ENCODE data around the gene JPH2. TPM values are rescaled to one million over a fixed set of nuclear protein-coding genes. Genes with fewer than 3 reads are reported as not detected.

The JPH2 gene
- total RNA-seq, 1 experiment from 2014 or later = 0.81 TPM

- Mint-ChIP-seq H3K27me3 (ENCODE audit: low read depth) (no peaks in the 10 kb centered on the region), H3K9me3 (no peaks in the 10 kb centered on the region), H3K36me3 (no peaks in the 10 kb centered on the region), H3K4me3 (no peak overlapping the region), H3K27ac (no peak overlapping the region), H3K4me1 (no peaks in the 10 kb centered on the region)
- TF ChIP-seq FOXK1 (CRISPR knock-in tag; IDR thresholded peaks at IDR 0.05) = no peak
- no peak for TF ChIP-seq RELA (CRISPR knock-in tag; IDR thresholded peaks at IDR 0.05; ENCODE audit: borderline replicate concordance)
- no peak for ATAC-seq
- CTCF ChIA-PET = interaction anchor here (1.0 to 1.9 kb wide), 3 partner anchors 16 to 70 kb away, joined by 4 to 7 read pairs (median 4); no protein-coding TSS in a partner anchor
- no peak for DNase-seq (ENCODE audit: low spot score)
- POLR2A ChIA-PET = interaction anchor here (1.1 kb wide), 1 partner anchor 17 kb away, joined by 3 read pairs; no protein-coding TSS in a partner anchor
These were observed 33.3 kb downstream of the JPH2 start for GRCh38 chr20:44153636-44154043.

DNA sequence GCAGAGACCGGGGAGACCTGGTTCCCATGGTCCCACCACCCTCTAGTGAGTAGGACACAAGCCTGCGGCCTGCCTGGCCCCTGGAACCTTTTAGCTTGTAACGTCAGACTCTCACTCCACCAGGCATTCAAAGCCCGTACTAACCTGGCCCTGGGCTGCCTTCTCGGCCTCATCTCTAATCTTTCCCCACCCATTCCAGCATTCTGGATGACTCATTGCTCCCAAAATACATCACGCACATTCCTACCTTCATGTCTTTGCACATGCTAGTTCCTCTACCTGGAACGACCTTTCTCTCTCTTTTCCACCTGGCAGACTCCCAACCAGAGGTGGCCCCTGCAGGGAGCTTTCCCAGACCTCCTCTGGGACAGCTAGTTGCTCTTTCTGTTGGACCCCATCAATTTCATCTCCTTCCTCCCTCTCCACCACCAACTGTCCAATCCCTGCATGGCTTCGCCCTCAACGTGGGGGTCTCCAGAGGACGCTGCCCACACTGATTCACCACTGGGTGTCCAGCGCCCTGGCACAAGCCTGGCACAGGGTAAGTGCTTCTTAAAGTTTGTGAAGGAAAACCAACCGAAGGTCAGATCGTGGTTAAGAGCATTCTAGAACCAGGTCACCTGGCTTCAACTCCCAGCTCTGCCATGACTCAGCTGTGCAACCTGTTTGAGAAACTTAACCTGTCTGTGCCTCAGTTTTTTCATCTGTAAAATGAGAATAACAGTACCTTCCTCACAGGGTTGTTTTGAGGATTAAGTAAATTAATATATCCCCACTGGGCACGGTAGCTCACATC lies 35.2 kb downstream of the JPH2 start:
- Mint-ChIP-seq H3K9me3 (no peaks in the 10 kb centered on the region), H3K27ac (no peak overlapping the region), H3K27me3 (ENCODE audit: low read depth) (no peaks in the 10 kb centered on the region), H3K4me1 (no peaks in the 10 kb centered on the region), H3K4me3 (no peak overlapping the region), H3K36me3 (no peaks in the 10 kb centered on the region)
- CTCF ChIA-PET = interaction anchor here (0.8 kb wide), 1 partner anchor 13 kb away, joined by 3 read pairs; no protein-coding TSS in a partner anchor
- ATAC-seq (no peak), DNase-seq (ENCODE audit: low spot score) (no peak)
- TF ChIP-seq, protein P1, sequence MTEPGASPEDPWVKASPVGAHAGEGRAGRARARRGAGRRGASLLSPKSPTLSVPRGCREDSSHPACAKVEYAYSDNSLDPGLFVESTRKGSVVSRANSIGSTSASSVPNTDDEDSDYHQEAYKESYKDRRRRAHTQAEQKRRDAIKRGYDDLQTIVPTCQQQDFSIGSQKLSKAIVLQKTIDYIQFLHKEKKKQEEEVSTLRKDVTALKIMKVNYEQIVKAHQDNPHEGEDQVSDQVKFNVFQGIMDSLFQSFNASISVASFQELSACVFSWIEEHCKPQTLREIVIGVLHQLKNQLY (CRISPR knock-in tag; IDR thresholded peaks at IDR 0.05) = no peak
- TF ChIP-seq NFE2L1 (CRISPR knock-in tag; IDR thresholded peaks at IDR 0.05) = no peak
- TF ChIP-seq MAX (CRISPR knock-in tag; IDR thresholded peaks at IDR 0.05) = no peak
- no peak for TF ChIP-seq ZNF219 (CRISPR knock-in tag; IDR thresholded peaks at IDR 0.05; ENCODE audit: borderline replicate concordance)
- TF ChIP-seq, protein P2, sequence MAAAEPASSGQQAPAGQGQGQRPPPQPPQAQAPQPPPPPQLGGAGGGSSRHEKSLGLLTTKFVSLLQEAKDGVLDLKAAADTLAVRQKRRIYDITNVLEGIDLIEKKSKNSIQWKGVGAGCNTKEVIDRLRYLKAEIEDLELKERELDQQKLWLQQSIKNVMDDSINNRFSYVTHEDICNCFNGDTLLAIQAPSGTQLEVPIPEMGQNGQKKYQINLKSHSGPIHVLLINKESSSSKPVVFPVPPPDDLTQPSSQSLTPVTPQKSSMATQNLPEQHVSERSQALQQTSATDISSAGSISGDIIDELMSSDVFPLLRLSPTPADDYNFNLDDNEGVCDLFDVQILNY (CRISPR knock-in tag; IDR thresholded peaks at IDR 0.05) = no peak
- no peak for TF ChIP-seq PRRX2 (CRISPR knock-in tag; IDR thresholded peaks at IDR 0.05)
- no peak for TF ChIP-seq ESRRA (CRISPR knock-in tag; IDR thresholded peaks at IDR 0.05; ENCODE audit: borderline replicate concordance)
- TF ChIP-seq, protein P3, sequence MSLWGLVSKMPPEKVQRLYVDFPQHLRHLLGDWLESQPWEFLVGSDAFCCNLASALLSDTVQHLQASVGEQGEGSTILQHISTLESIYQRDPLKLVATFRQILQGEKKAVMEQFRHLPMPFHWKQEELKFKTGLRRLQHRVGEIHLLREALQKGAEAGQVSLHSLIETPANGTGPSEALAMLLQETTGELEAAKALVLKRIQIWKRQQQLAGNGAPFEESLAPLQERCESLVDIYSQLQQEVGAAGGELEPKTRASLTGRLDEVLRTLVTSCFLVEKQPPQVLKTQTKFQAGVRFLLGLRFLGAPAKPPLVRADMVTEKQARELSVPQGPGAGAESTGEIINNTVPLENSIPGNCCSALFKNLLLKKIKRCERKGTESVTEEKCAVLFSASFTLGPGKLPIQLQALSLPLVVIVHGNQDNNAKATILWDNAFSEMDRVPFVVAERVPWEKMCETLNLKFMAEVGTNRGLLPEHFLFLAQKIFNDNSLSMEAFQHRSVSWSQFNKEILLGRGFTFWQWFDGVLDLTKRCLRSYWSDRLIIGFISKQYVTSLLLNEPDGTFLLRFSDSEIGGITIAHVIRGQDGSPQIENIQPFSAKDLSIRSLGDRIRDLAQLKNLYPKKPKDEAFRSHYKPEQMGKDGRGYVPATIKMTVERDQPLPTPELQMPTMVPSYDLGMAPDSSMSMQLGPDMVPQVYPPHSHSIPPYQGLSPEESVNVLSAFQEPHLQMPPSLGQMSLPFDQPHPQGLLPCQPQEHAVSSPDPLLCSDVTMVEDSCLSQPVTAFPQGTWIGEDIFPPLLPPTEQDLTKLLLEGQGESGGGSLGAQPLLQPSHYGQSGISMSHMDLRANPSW (CRISPR knock-in tag; conservative IDR thresholded peaks at IDR 0.05; ENCODE audit: low read depth) = no peak
- no peak for TF ChIP-seq NR1H2 (CRISPR knock-in tag; IDR thresholded peaks at IDR 0.05)
- TF ChIP-seq ATF2 (CRISPR knock-in tag; IDR thresholded peaks at IDR 0.05; ENCODE audit: borderline replicate concordance, low read depth) = no peak
- no peak for TF ChIP-seq ZSCAN18 (CRISPR knock-in tag; IDR thresholded peaks at IDR 0.05)
- no peak for TF ChIP-seq ZBTB21 (CRISPR knock-in tag; IDR thresholded peaks at IDR 0.05; ENCODE audit: borderline replicate concordance)
- TF ChIP-seq NFYB (CRISPR knock-in tag; conservative IDR thresholded peaks at IDR 0.05; ENCODE audit: low read depth) = no peak
- no peak for TF ChIP-seq ETV6 (CRISPR knock-in tag; IDR thresholded peaks at IDR 0.05)
- TF ChIP-seq SMAD3 (CRISPR knock-in tag; IDR thresholded peaks at IDR 0.05; ENCODE audit: borderline replicate concordance) = no peak
- TF ChIP-seq, protein P4, sequence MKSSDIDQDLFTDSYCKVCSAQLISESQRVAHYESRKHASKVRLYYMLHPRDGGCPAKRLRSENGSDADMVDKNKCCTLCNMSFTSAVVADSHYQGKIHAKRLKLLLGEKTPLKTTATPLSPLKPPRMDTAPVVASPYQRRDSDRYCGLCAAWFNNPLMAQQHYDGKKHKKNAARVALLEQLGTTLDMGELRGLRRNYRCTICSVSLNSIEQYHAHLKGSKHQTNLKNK (CRISPR knock-in tag; IDR thresholded peaks at IDR 0.05) = no peak
- POLR2A ChIA-PET = no interaction called here

Measured in WTC11 (cell line).